Liver (tissue), 9 donors: ENCODE results near the gene ADCY3. TPM values are rescaled to one million over a fixed set of nuclear protein-coding genes. Genes with fewer than 3 reads are reported as not detected.

Source experiments
- DNase-seq: peaks from one replicate; pipeline ENCODE4 v3.0.0-alpha.2; 2017; ENCODE audit warnings: low spot score
- H3K27ac ChIP-seq, 2 donors: one replicate each; pipeline ENCODE4 v1.7.0; 2013; ENCODE audit warnings: inconsistent platforms in 2 of 2, low read length in 2 of 2, control low read depth in 1 of 2, low read depth in 1 of 2, mild to moderate bottlenecking in 1 of 2
- H3K27me3 ChIP-seq, 4 donors: one replicate each; pipeline versions ENCODE4 v1.6.1 to v1.7.0; 2013; ENCODE audit warnings: low read length in 3 of 4, inconsistent platforms in 1 of 4, mild to moderate bottlenecking in 1 of 4, moderate library complexity in 1 of 4; ENCODE audit not compliant: control insufficient read depth in 4 of 4, insufficient read depth in 4 of 4
- H3K36me3 ChIP-seq, 4 donors: one replicate each; pipeline versions ENCODE4 v1.6.1 to v1.7.0; 2013; ENCODE audit warnings: low read length in 3 of 4, mild to moderate bottlenecking in 3 of 4, low read depth in 1 of 4, moderate library complexity in 1 of 4; ENCODE audit not compliant: control insufficient read depth in 4 of 4, insufficient read depth in 3 of 4
- H3K4me1 ChIP-seq, 4 donors: one replicate each; pipeline versions ENCODE4 v1.6.1 to v1.7.0; 2013; ENCODE audit warnings: low read length in 3 of 4, mild to moderate bottlenecking in 3 of 4, moderate library complexity in 1 of 4; ENCODE audit not compliant: control insufficient read depth in 4 of 4, insufficient read depth in 4 of 4
- H3K4me3 ChIP-seq, 3 donors: one replicate each; pipeline versions ENCODE4 v1.6.1 to v1.7.0; 2013; ENCODE audit warnings: low read length in 3 of 3, control low read depth in 1 of 3, low read depth in 1 of 3, mild to moderate bottlenecking in 1 of 3
- H3K9ac ChIP-seq, 2 donors: one replicate each; pipeline ENCODE4 v1.7.0; 2013; ENCODE audit warnings: low read length in 2 of 2, mild to moderate bottlenecking in 2 of 2, moderate library complexity in 2 of 2, control low read depth in 1 of 2, low read depth in 1 of 2
- H3K9me3 ChIP-seq, 4 donors: one replicate each; pipeline versions ENCODE4 v1.6.1 to v1.7.0; 2013; ENCODE audit warnings: low read length in 3 of 4; ENCODE audit not compliant: control insufficient read depth in 4 of 4
- ATF3 ChIP-seq: IDR thresholded peaks from 2 replicates; pipeline ENCODE4 v1.6.1; 2016; ENCODE audit warnings: antibody characterized with exemption
- CTCF ChIP-seq: fragments of 150-350 bp; IDR thresholded peaks from 2 replicates; pipeline ENCODE4 v1.5.1; 2017; ENCODE audit warnings: improper control_type of control experiment, low read depth, low read length; ENCODE audit not compliant: missing input control
- EGR1 ChIP-seq, 2 donors: IDR thresholded peaks; 2 replicates each; pipeline ENCODE4 v1.6.1; 2016 to 2018; ENCODE audit warnings: antibody characterized with exemption in 2 of 2, low read depth in 2 of 2
- FOXA1 ChIP-seq: IDR thresholded peaks from 2 replicates; pipeline ENCODE4 v1.6.1; 2016; ENCODE audit warnings: antibody characterized with exemption
- FOXA2 ChIP-seq: IDR thresholded peaks from 2 replicates; pipeline ENCODE4 v1.6.1; 2016; ENCODE audit warnings: antibody characterized with exemption
- GABPA ChIP-seq, 2 donors: IDR thresholded peaks in 1 of 2; conservative IDR thresholded peaks in 1 of 2; 2 replicates each; pipeline ENCODE4 v1.6.1; 2016; ENCODE audit warnings: antibody characterized with exemption in 2 of 2, mild to moderate bottlenecking in 1 of 2, moderate library complexity in 1 of 2
- HNF4A ChIP-seq, 2 donors: conservative IDR thresholded peaks; 2 replicates each; pipeline ENCODE4 v1.6.1; 2016; ENCODE audit warnings: antibody characterized with exemption in 2 of 2, mild to moderate bottlenecking in 2 of 2
- HNF4G ChIP-seq: IDR thresholded peaks from 2 replicates; pipeline ENCODE4 v1.6.1; 2016; ENCODE audit warnings: antibody characterized with exemption
- JUND ChIP-seq, 2 donors: IDR thresholded peaks; 2 replicates each; pipeline ENCODE4 v1.6.1; 2016; ENCODE audit warnings: antibody characterized with exemption in 2 of 2
- MAX ChIP-seq: IDR thresholded peaks from 2 replicates; pipeline ENCODE4 v1.6.1; 2016; ENCODE audit warnings: antibody characterized with exemption
- NR2F2 ChIP-seq: IDR thresholded peaks from 2 replicates; pipeline ENCODE4 v1.6.1; 2016; ENCODE audit warnings: antibody characterized with exemption
- RAD21 ChIP-seq, 2 donors: IDR thresholded peaks; 2 replicates each; pipeline ENCODE4 v1.6.1; 2016; ENCODE audit warnings: antibody characterized with exemption in 2 of 2, mild to moderate bottlenecking in 2 of 2
- REST ChIP-seq: IDR thresholded peaks from 2 replicates; pipeline ENCODE4 v1.6.1; 2016; ENCODE audit warnings: antibody characterized with exemption, mild to moderate bottlenecking
- RXRA ChIP-seq, 2 donors: IDR thresholded peaks; 2 replicates each; pipeline ENCODE4 v1.6.1; 2017 to 2018; ENCODE audit warnings: antibody characterized with exemption in 2 of 2, mild to moderate bottlenecking in 1 of 2
- SP1 ChIP-seq: IDR thresholded peaks from 2 replicates; pipeline ENCODE4 v1.6.1; 2018; ENCODE audit warnings: antibody characterized with exemption, mild to moderate bottlenecking
- TAF1 ChIP-seq: conservative IDR thresholded peaks from 2 replicates; pipeline ENCODE4 v1.6.1; 2016; ENCODE audit warnings: antibody characterized with exemption, mild to moderate bottlenecking
- YY1 ChIP-seq: IDR thresholded peaks from 2 replicates; pipeline ENCODE4 v1.6.1; 2016; ENCODE audit warnings: antibody characterized with exemption, mild to moderate bottlenecking
- ZBTB33 ChIP-seq: IDR thresholded peaks from 2 replicates; pipeline ENCODE4 v1.6.1; 2016; ENCODE audit warnings: antibody characterized with exemption
- WGBS: extraction: QIAGEN DNeasy Blood & Tissue Kit; methylation state at CpG from one replicate; pipeline ENCODE4 v1.1.7; 2013; 5-methylcytosine and 5-hydroxymethylcytosine counted together
- polyA plus RNA-seq, 2 donors: library from polyadenylated mRNA; stranded (reverse) in 1 of 2; unstranded in 1 of 2; fragments of 200-250 nt in 1 of 2; fragments of >200 nt in 1 of 2; fragmentation: Nextera tagmentation in 1 of 2; extraction: Ambion mirVana in 1 of 2; gene quantifications; one replicate each; pipeline versions ENCODE4 v1.2.1 to v1.2.3, GENCODE V29; 2013 to 2015
- total RNA-seq, 2 donors: library from RNA; depleted of rRNA; stranded (reverse); fragments of >200 nt; gene quantifications; one replicate each; pipeline ENCODE4 v1.2.3, GENCODE V29; 2014
- donor health status: healthy.
- donor health status: healthy.
- donor health status: healthy.
- donor health status: healthy.
- donor health status: healthy.

ADCY3 gene
- total and polyA plus RNA-seq, 4 donors = 0.99 to 8.4 (median 6.4) TPM

- no peak for DNase-seq
- no peaks in the 10 kb centered on the region for H3K9me3 ChIP-seq
- peaks cover 0 to 1% (median 0%) of the 10 kb centered on the region in 4 donors for H3K4me1 ChIP-seq
- no peak overlapping the region for H3K9ac ChIP-seq
- H3K4me3 ChIP-seq = no peak overlapping the region
- H3K27ac ChIP-seq = no peak overlapping the region
- H3K36me3 ChIP-seq = peaks cover 0 to 4% (median 0%) of the 10 kb centered on the region in 4 donors
- TF ChIP-seq ZBTB33 (no peak), GABPA (IDR thresholded peaks at IDR 0.05 in 1 of 2, conservative IDR thresholded peaks at IDR 0.05 in 1 of 2) (no peak), YY1 (no peak), RAD21 (IDR thresholded peaks at IDR 0.05) (no peak), EGR1 (IDR thresholded peaks at IDR 0.05; ENCODE audit: low read depth in 2 of 2) (no peak), NR2F2 (no peak), HNF4A (conservative IDR thresholded peaks at IDR 0.05) (no peak), FOXA1 (no peak), FOXA2 (no peak), CTCF (no peak), ATF3 (no peak), REST (no peak), HNF4G (no peak), SP1 (no peak), MAX (no peak)
- no peaks in the 10 kb centered on the region for H3K27me3 ChIP-seq
- WGBS = 98% methylated on average over 4 of the region's 4 CpGs
These were observed 106.3 kb downstream of the ADCY3 start for GRCh38 chr2:24813691-24814137.

GRCh38 chr2:24809316-24810007, 110.6 kb downstream of the ADCY3 start:
- H3K27me3 ChIP-seq = no peaks in the 10 kb centered on the region
- WGBS = 91% methylated on average over 4 of the region's 4 CpGs

More at GRCh38 chr2:24809316-24810007, 110.6 kb downstream of the ADCY3 start:
- no peak overlapping the region for H3K9ac ChIP-seq
- peaks cover 0 to 2% (median 0%) of the 10 kb centered on the region in 4 donors for H3K36me3 ChIP-seq
- no peak for DNase-seq
- H3K9me3 ChIP-seq = no peaks in the 10 kb centered on the region
- H3K4me3 ChIP-seq = no peak overlapping the region
- no peak overlapping the region for H3K27ac ChIP-seq
- TF ChIP-seq TAF1 (no peak), ATF3 (no peak), HNF4G (no peak), ZBTB33 (no peak), FOXA2 (no peak), SP1 (no peak), JUND (IDR thresholded peaks at IDR 0.05) (no peak), RXRA (IDR thresholded peaks at IDR 0.05) (no peak), YY1 (no peak), CTCF (no peak), NR2F2 (no peak), GABPA (IDR thresholded peaks at IDR 0.05 in 1 of 2, conservative IDR thresholded peaks at IDR 0.05 in 1 of 2) (no peak), EGR1 (IDR thresholded peaks at IDR 0.05; ENCODE audit: low read depth in 2 of 2) (no peak)
- peaks cover 0 to 1% (median 0%) of the 10 kb centered on the region in 4 donors for H3K4me1 ChIP-seq
